HG03060 (cell line): ENCODE results near the gene LYST.
"Not testable (repeated sequence)": the region's sequence is repeated elsewhere in the genome, so short reads cannot be mapped to it uniquely, and the experiment has no call there.

Experiments
- ATAC-seq: cut with Tn5 transposase; IDR thresholded peaks from one replicate; pipeline ENCODE4 v1.9.1; 2021; ENCODE audit warnings: low read depth, moderate number of reproducible peaks; ENCODE audit not compliant: unreplicated experiment

Gene LYST

GRCh38 chr1:235863699-235864093, 3.0 kb downstream of the LYST start:
- ATAC-seq: no peak

GRCh38 chr1:235861857-235862256, 4.8 kb downstream of the LYST start:
- ATAC-seq: no peak

GRCh38 chr1:235860829-235861228, 5.9 kb downstream of the LYST start:
- ATAC-seq: no peak

DNA sequence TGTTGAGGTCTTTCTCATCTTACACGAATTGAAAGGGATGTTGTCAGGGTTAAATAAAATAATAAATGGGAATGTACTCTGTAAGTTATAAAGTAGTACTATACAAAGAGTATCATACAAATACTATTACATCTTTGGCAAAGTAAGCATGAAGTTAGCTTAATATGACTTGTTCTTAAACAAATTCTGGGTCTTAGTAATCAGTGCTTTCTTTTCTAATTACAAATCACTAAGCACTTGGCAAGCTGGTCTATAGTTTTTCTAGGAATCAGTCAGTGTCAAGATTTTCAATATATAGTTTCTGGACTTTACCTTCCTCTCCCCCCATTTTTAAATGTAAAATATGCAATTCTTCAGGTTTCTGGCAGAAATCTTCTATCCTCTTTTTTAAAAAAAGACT, 6.9 kb downstream of the LYST start:
- no peak for ATAC-seq

DNA sequence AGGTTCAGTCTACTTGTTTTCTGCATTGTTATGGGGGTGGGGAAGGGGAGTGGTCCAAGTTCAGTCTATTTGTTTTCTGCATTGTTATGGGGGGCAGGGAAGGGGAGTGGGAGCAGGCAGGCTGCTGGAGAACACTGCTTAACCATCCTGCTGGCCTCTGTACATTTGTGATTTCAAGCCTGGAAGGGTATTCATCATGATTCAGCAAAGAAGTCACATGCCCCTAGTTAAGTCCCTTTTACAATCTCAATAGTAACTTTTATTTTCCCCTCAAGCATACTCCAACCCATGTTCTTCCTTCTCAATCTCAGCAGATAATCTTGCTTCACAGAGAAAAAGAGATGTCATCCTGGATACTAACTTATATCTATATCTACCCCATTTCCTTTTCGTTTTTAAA, 7.9 kb downstream of the LYST start:
- ATAC-seq: no peak

DNA sequence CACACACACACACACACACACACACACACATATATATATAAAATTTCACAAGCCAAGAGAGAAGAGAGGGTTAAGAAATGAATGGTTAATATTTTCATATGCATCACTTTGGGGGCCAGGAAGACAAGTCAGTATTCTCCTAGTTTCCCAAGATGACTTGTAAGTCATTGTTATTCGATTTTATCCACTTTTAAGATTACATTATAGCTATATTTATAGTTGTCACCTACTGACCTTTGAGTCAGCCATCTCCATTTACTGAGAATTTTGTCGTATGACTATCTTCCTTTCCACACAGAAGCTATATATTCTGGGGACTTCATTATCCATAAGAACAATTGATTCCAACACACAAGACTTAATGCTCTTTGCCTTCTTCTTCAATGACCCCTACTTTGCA, 8.9 kb downstream of the LYST start:
- ATAC-seq: no peak

DNA sequence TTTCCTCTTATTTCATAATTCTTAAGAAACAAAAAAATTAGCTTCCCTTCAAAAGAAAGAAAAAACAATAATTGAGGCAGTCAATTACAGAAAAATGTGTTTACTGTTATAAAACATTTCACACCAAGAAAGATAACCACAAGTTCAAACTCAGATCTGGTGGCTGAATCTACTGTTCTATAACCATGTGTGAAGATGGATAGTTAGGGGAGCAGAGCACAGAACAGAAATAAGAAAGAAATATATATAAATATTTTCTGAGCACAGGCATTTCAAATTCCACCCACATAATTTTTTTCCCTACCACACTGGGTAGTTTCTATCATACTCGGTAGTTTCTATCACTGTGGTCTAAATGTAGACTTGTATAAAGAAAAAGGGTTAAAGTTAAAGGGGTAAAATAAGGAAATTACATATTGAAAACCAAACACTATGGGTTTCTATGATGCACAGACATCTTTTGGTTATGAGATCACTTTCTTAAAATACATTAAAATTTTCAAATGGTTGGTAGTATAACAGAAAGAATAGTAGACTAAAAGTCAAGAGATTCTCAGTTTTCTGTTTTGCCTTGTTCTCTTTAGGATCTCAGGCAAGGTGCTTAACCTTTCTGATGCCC, 10.8 kb downstream of the LYST start:
- ATAC-seq: peak; percentile 74

GRCh38 chr1:235854347-235854746, 12.4 kb downstream of the LYST start:
- ATAC-seq: no peak

GRCh38 chr1:235853653-235854052, 13.1 kb downstream of the LYST start:
- no peak for ATAC-seq

DNA sequence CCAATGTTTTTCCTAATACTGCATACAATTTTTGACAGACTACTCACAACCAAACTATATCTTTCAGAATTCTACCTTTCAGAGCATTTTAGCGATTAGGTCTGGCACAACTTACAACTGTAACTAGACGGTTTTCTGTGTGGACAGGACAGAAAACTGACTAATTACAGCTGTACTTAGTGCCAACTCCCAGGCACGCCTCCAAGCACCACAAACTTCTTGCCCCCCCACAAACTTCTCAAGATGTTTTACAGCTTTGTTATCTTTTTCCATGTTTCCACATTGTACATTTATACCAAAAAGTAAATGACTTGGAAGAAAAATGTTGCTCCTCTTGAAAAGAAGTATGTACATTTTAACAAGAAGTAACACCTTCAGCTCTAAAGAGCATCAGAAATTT, 13.8 kb downstream of the LYST start:
- ATAC-seq: no peak

DNA sequence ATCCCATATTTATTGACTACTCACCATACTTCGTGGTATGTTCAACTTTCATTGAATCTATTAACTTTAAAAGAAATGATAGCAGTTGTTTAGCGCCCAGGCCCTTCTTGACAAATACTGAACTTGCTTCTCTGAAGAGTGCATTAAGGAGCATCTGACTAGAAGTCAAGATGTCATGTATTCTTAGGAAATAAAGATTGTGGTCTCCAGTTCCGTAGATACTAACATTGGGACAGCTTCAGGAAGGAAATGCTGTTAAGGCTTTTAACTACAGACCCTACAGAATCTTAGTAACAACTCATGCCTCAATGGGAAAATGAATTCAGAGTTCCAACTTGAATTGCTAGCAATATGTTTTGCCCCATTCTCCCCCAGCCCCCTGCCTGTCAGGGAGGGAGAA, 14.8 kb downstream of the LYST start:
- ATAC-seq: no peak

DNA sequence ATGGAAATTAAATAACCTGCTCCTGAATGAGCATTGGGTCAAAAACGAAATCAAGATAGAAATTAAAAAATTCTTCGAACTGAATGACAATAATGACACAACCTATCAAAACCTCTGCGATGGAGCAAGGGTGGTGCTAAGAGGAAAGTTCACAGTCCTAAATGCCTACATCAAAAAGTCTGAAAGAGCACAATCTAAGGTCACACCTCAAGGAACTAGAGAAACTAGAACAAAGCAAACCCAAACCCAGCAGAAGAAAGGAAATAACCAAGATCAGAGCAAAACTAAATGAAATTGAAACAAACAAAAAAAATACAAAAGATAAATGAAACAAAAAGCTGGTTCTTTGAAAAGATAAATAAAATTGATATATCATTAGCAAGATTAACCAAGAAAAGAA, 18.5 kb downstream of the LYST start:
- ATAC-seq: not testable (repeated sequence)

DNA sequence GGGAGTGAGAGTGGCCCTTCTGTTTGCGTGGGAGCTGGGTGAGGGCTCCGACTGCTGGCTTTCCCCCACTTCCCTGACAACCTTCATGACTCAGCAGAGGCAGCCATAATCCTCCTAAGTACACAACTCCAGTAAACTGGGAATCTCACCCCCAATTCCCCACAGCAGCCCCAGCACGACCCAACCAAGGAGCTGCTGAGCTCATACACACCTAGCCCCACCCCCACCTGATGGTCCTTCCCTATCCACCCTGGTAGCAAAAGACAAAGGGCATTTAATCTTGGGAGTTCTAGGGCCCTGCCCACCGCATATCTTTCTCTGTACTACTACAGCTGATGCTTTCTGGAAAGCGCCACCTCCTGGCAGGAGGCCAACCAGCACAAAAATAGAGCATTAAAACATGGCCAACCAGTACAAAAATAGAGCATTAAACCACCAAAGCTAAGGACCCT, 21.0 kb downstream of the LYST start:
- not testable (repeated sequence) for ATAC-seq

DNA sequence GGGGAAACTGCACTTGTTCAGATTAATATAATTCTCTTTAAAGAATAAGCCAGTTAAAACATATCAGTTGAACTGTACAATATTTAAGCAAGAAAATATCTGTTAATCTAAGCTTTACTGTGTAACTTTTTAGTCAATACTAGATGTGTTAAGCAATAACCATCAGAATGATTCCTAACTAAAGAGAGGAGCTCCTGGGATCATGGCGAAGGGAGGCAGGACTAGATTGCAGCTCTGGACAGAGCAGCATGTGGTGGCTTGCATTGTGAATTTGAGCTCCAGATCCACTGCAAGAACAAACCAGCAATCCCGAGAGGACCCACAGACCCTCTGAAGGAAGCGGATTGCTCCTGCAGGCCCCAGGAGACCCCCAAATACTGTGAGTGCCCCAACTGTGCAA, 21.9 kb downstream of the LYST start:
- no peak for ATAC-seq

- ATAC-seq: peak; percentile 61
Measured at GRCh38 chr1:235843461-235843961, 23.2 kb downstream of the LYST start.

DNA sequence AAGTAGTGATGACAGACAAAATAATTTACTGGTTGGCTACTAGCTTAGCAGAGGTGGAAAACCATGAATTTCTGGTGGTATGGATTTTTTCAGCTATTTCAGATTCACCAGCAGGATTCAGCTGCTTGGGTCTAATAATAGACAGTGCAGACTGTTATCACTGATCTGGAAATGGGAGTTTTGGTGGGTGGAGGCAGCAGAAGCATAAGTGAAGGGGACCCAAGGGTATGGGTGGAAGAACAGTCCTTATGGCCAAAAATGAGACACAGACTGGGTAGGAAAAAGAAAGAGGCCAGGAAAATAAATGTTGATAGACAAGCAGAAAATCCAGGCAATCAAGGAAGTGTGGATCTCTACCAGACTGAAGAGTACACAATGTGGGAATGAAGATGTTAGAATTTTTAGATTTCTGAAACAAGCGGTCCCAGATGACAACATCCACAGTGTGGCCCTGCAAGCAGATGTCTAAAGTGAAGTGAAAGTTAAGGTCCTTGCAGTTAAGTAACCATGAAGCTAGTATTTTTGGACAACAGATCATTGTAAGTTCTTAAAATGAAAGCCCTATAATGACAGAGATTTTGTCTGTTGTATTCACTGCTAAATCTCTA, 24.7 kb downstream of the LYST start:
- no peak for ATAC-seq

DNA sequence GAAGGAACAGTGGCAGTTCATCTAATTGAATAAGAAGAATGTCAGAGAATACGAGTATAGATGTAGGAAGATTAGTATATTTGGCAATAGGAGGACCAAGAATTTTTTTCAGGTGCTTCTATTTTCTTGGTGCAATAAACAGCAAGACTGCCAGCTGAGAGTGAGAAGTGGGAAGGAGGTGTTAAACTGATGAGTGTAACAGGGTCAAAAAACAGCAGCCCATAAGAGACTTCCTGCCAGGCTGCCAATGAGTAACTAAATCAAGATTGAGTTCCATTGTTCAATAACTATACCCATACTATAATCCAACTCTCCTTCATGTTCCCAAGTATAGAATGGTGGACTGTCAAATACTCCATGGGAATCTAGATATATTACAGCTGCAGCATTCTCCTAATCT, 28.7 kb downstream of the LYST start:
- no peak for ATAC-seq

DNA sequence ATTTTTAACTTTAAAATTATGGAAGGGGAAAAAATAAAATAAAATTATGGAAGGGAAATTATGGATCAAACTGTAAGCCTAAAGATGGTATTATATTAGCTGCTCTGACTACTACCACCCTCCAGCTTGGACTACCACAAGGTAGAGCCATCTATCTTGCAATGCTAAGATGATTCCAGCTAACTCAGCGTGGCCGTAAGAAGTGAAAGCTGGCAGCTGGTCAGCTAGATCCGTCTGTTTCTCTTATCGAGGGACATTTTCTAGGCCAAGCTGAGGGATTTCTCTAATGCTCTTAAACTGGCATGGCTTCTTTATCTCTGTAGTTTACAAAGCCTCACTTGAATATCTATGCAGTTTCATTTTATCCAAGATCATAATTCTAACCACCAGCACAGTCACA, 31.5 kb downstream of the LYST start:
- no peak for ATAC-seq

DNA sequence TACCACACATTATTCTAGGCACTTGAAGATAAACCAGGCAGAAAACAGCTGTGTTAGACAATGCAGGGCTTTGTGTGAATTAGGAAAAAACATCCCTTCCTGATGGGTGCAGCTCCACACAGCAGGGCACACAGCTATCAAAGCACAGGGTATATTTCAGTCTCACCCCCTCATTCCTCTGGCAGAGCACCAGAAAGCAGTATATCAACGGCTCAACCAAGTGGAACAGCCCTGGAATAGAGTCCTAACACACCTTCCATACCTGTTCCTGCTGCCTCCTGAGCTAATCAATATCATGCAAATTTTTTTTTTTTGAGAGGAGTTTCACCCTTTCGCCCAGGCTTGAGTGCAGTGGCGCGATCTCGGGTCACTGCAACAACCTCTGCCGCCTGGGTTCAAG, 32.1 kb downstream of the LYST start:
- ATAC-seq: no peak

- ATAC-seq: no peak
Measured at GRCh38 chr1:235832011-235832410, 34.7 kb downstream of the LYST start.

DNA sequence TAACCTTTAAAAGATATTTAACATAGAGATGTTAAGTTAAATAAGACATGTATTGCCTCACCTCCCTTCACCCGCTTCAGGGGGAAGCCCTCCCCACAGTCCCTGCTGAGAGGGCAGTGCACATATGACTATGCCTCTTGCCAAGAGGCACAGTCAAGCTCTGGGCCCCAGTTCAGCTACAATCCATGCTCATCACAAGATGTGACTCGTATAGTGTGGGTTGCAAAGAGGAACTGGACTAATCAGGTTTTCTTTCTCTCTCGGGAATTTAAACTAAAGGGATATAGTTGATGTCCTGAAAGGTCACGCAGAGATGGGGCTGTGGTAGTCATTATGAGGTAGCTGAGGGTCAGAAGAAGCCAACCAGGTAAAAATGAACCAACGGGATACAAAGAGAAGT, 35.6 kb downstream of the LYST start:
- peak; percentile 70 for ATAC-seq

GRCh38 chr1:235826102-235826854, 40.4 kb downstream of the LYST start:
- ATAC-seq: no peak
